Astrocyte of the cerebellum (primary cell): Measurements from ENCODE around the gene LHX5.

Experiments used
- DNase-seq: peaks from one replicate; pipeline ENCODE4 v3.0.0-alpha.2; 2011; ENCODE audit warnings: low read depth
- H3K4me3 ChIP-seq: 2 replicates; pipeline ENCODE4 v1.5.1; 2011; ENCODE audit warnings: mild to moderate bottlenecking, low read depth, low read length, moderate library complexity
- CTCF ChIP-seq: IDR thresholded peaks from 2 replicates; pipeline ENCODE4 v1.5.1; 2012; ENCODE audit warnings: low read length, low read depth, moderate library complexity, mild to moderate bottlenecking; ENCODE audit errors: missing control alignments
- in situ Hi-C: cut with HindIII; loops from 2 replicates; pipeline ENCODE4 v1.10.0; 2017; ENCODE audit warnings: low sequenced_read_pairs

The LHX5 gene

DNA sequence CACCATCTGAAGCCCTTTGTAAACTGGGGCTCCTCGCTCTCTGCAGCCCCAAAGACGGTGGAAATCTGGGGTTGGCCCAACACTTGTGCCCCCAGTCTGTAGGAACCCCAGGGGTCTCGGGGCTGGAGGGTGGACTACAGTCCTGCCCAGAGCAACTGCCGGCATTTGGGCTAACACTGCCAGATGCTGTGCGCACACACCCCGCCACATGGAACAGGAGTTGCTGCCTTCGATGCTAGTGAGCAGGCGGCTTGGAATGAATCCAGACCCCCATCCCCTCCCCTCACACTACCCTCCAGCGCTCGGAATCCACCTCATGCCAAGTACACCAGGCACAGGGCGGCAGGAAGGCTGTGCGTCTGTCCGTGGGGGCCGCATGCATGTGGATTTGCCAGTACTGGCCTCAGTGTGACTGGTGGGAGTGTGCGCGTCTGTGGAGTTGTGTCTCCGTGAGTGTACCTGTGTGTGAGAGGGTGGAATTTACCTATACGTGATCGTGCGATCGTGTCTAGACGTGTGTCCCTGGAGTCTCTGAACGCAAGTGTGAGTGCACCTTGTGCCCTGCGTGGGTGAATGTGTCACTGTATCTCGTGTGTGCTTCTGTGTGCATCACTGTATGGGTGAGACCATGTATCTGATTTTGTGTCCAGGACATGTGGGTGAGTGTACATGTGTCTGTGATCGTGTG is 5.1 kb downstream of the LHX5 start:
- in situ Hi-C loops, result no loop called here
- no peak for TF ChIP-seq CTCF
- H3K4me3 ChIP-seq, result no peak overlapping the region
- DNase-seq, result no peak

DNA sequence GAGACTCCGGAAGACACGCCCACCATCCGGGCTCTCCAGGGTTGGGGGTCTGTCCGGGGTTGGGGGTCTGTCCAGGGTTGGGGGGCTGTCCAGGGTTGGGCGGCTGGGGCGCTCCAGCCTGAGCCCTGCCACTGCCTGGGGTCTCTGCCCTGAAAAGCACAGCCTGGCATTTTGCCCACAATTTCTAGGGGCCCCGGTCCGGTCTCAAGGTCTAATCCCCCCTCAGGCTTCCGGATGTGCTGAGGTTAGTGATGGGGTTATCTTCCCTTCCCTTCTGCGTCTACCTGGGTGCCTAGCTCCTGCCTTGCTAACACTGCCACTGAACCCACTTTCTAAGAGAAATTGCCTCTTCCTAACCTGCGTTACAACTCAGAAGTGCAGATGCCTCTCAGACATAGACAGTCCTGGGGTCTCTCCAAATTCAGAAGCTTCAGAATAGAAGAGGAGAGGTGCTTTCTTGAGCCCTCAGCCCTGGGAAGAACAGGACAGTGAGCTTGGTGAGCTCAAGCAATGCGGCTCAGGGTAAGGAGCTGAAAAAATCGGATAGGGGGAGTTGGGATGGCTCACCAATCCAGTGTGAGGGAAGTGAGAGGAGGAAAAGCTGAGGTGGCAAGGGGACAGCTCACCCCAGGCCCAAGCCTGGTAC is 5.7 kb downstream of the LHX5 start:
- no peak for TF ChIP-seq CTCF
- in situ Hi-C loops, result no loop called here
- DNase-seq, result no peak
- no peak overlapping the region for H3K4me3 ChIP-seq

GRCh38 chr12:113464852-113465719 is 6.6 kb downstream of the LHX5 start:
- no peak for TF ChIP-seq CTCF
- no peak for DNase-seq
- in situ Hi-C loops, result no loop called here
- no peak overlapping the region for H3K4me3 ChIP-seq

- TF ChIP-seq CTCF, result no peak
- H3K4me3 ChIP-seq, result no peak overlapping the region
- in situ Hi-C loops, result no loop called here
- DNase-seq, result no peak
Observed at GRCh38 chr12:113464452-113464775, 7.3 kb downstream of the LHX5 start.

DNA sequence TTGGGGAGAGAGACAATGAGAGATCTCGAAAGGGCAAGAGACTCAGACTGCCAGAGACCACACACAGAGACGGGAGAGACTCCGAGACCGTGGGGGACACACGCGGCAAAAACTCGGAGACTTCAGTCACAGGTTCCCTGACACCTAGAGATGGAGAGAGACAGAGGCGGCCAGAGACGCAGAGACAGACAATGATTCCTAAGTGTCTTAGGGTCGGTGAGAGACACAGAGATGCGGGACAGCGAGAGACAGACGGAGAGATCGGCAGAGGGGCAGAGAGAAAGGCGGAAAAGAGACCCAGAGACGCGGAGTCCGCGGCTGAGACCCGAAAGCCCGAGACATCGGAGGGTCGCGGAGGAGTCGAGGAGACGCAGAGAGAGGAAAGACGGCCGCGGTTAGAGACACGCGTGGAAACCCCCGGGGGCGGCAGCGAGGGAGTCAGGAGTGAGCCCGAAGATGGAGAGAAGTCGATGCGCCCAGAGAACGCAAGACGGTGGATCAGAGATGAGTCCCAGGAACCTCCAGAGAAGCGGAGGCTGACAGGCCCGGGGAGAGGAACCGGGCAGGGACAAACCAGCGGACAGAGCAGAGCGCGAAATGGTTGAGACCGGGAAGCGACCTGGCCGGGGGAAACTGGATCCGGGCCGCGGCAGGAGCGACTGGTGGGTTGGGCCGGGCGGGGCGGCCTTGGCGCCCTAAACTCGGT is 7.8 kb downstream of the LHX5 start:
- TF ChIP-seq CTCF, result no peak
- DNase-seq, result no peak
- H3K4me3 ChIP-seq, result no peak overlapping the region
- in situ Hi-C loops, result no loop called here
